AML-193 (cell line): ENCODE data around the gene CCDC124.

Experiments
- DNase-seq, 2 experiments: peaks; one replicate each; lab custom pipeline; 2025; lab: John Stamatoyannopoulos, UW

Gene CCDC124

GRCh38 chr19:17953869-17954268 lies 21.1 kb downstream of the CCDC124 start:
- DNase-seq = no peak

- DNase-seq = no peak
Observed at GRCh38 chr19:17954401-17954800, 21.6 kb downstream of the CCDC124 start.

GRCh38 chr19:17957149-17957849 lies 24.5 kb downstream of the CCDC124 start:
- DNase-seq = no peak

- DNase-seq = no peak
Observed at GRCh38 chr19:17957885-17958284, 25.1 kb downstream of the CCDC124 start.

- no peak for DNase-seq
Observed at GRCh38 chr19:17963936-17964691, 31.3 kb downstream of the CCDC124 start.

- DNase-seq = no peak
Observed at GRCh38 chr19:17965370-17966128, 32.7 kb downstream of the CCDC124 start.

GRCh38 chr19:17966129-17966483 lies 33.3 kb downstream of the CCDC124 start:
- DNase-seq = no peak

GRCh38 chr19:17966550-17967256 lies 33.9 kb downstream of the CCDC124 start, which contains the start of gene KCNN1:
Gene KCNN1 (plus strand): TSS chr19:17967107. CDS start chr19:17973889, 6,782 bp downstream.
- no peak for DNase-seq

- no peak for DNase-seq
Observed at GRCh38 chr19:17967257-17968051, 34.6 kb downstream of the CCDC124 start.

- no peak for DNase-seq
Observed at GRCh38 chr19:17968362-17968761, 35.5 kb downstream of the CCDC124 start.

- DNase-seq = no peak
Observed at GRCh38 chr19:17969096-17969792, 36.4 kb downstream of the CCDC124 start.

GRCh38 chr19:17972230-17972629 lies 39.4 kb downstream of the CCDC124 start:
- DNase-seq = no peak

GRCh38 chr19:17973759-17974158 lies 40.9 kb downstream of the CCDC124 start:
- DNase-seq = no peak

- DNase-seq = no peak
Observed at GRCh38 chr19:17974551-17974950, 41.7 kb downstream of the CCDC124 start.

GRCh38 chr19:17975032-17975431 lies 42.2 kb downstream of the CCDC124 start:
- no peak for DNase-seq

- DNase-seq = no peak
Observed at GRCh38 chr19:17977021-17977420, 44.2 kb downstream of the CCDC124 start.

- DNase-seq = no peak
Observed at GRCh38 chr19:17977488-17977887, 44.7 kb downstream of the CCDC124 start.

GRCh38 chr19:17981611-17982010 lies 48.8 kb downstream of the CCDC124 start:
- no peak for DNase-seq

- no peak for DNase-seq
Observed at GRCh38 chr19:17982430-17982829, 49.6 kb downstream of the CCDC124 start.

GRCh38 chr19:17985037-17985818 lies 52.4 kb downstream of the CCDC124 start:
- no peak for DNase-seq
